Transverse colon (tissue), 3 donors: ENCODE measurements around the gene UTP20.

Experiments
- EP300 ChIP-seq: sonication (generic); formaldehyde crosslinking; IDR thresholded peaks from one replicate; pipeline ENCODE4 v1.6.1; 2017; ENCODE audit warnings: antibody characterized with exemption, low read depth
- TF ChIP-seq, protein P1 (sequence below), 5 experiments: fragments of 200-600 bp in 3 of 5; fragments of 450-650 bp in 2 of 5; sonication (generic) in 3 of 5; IDR thresholded peaks; 1 replicate in 2 of 5; 2 replicates in 3 of 5; pipeline ENCODE4 v1.5.1; 2016 to 2017; ENCODE audit warnings: antibody characterized with exemption in 5 of 5, inconsistent platforms in 3 of 5, mild to moderate bottlenecking in 2 of 5, moderate library complexity in 1 of 5

DNA sequence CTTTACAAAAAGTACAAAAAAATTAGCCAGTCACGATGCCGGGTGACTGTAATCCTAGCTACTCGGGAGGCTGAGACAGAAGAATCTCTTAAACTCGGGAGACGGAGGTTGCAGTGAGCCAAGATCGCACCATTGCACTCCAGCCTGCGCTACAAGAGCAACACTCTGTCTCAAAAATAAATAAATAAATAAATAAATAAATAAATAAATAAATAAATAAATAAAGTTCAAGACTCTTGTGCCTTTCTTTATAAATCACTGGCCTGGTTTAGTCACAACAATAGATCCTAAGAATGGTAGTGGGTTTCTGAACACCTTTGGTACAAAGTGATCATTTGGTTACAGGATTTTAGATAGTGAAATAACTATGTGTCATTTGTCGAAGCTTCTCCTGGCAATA is 81.5 kb downstream of the UTP20 start:
- TF ChIP-seq EP300 = no peak
- TF ChIP-seq, protein P1, sequence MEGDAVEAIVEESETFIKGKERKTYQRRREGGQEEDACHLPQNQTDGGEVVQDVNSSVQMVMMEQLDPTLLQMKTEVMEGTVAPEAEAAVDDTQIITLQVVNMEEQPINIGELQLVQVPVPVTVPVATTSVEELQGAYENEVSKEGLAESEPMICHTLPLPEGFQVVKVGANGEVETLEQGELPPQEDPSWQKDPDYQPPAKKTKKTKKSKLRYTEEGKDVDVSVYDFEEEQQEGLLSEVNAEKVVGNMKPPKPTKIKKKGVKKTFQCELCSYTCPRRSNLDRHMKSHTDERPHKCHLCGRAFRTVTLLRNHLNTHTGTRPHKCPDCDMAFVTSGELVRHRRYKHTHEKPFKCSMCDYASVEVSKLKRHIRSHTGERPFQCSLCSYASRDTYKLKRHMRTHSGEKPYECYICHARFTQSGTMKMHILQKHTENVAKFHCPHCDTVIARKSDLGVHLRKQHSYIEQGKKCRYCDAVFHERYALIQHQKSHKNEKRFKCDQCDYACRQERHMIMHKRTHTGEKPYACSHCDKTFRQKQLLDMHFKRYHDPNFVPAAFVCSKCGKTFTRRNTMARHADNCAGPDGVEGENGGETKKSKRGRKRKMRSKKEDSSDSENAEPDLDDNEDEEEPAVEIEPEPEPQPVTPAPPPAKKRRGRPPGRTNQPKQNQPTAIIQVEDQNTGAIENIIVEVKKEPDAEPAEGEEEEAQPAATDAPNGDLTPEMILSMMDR (IDR thresholded peaks at IDR 0.05) = no peak
